Peyer's patch (tissue), 4 donors: ENCODE measurements around the gene TERF2IP.

Source experiments
- POLR2A ChIP-seq, 2 donors: fragments of 450-650 bp; IDR thresholded peaks; one replicate each; pipeline ENCODE4 v1.5.1; 2017; ENCODE audit warnings: antibody characterized with exemption in 2 of 2, mild to moderate bottlenecking in 2 of 2, moderate library complexity in 2 of 2
- TF ChIP-seq, protein P1 (sequence below), 6 experiments: fragments of 450-650 bp in 4 of 6; fragments of 200-600 bp in 2 of 6; sonication (generic) in 1 of 6; IDR thresholded peaks; one replicate each; pipeline ENCODE4 v1.5.1; 2017 to 2019; ENCODE audit warnings: antibody characterized with exemption in 6 of 6, mild to moderate bottlenecking in 3 of 6, moderate library complexity in 1 of 6

DNA sequence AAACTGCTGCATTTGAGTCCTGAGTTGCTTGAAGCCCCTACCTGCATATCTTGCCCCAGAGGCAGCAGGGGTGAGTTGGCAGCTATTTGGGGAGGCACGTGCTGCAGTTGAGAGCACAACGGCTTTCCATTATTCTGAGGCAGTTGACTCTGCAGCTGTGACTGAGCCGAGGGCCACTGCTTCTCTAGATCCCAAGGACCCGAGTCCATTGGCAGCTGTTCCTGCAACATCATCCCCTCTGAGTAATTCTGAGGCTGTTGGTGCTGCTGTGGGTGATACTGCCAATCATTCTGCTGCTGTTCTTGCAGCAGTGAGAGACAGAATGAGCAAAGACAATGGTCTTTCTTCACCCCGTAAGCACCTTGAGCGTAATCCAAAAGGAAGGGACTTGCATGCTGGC is 12.7 kb downstream of the TERF2IP start:
- TF ChIP-seq, protein P1, sequence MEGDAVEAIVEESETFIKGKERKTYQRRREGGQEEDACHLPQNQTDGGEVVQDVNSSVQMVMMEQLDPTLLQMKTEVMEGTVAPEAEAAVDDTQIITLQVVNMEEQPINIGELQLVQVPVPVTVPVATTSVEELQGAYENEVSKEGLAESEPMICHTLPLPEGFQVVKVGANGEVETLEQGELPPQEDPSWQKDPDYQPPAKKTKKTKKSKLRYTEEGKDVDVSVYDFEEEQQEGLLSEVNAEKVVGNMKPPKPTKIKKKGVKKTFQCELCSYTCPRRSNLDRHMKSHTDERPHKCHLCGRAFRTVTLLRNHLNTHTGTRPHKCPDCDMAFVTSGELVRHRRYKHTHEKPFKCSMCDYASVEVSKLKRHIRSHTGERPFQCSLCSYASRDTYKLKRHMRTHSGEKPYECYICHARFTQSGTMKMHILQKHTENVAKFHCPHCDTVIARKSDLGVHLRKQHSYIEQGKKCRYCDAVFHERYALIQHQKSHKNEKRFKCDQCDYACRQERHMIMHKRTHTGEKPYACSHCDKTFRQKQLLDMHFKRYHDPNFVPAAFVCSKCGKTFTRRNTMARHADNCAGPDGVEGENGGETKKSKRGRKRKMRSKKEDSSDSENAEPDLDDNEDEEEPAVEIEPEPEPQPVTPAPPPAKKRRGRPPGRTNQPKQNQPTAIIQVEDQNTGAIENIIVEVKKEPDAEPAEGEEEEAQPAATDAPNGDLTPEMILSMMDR (IDR thresholded peaks at IDR 0.05) = no peak
- no peak for TF ChIP-seq POLR2A (IDR thresholded peaks at IDR 0.05)
